Tibial artery (tissue), 4 donors: ENCODE results near the gene MAPK8IP2.

Source experiments
- DNase-seq, 2 donors: peaks; one replicate each; pipeline ENCODE4 v3.0.0-alpha.2; 2019
- H3K27ac ChIP-seq, 2 donors: fragments of 200-600 bp; sonication (generic) in 1 of 2; 1 replicate in 1 of 2; 2 replicates in 1 of 2; pipeline ENCODE4 v1.5.1; 2018 to 2019; ENCODE audit warnings: mild to moderate bottlenecking in 1 of 2
- H3K27me3 ChIP-seq, 2 donors: fragments of 200-600 bp; sonication (generic) in 1 of 2; one replicate each; pipeline versions ENCODE4 v1.5.1 to v1.6.0; 2016 to 2019
- H3K36me3 ChIP-seq, 3 donors: fragments of 200-600 bp; sonication (generic) in 2 of 3; one replicate each; pipeline ENCODE4 v1.5.1; 2016 to 2019; ENCODE audit warnings: mild to moderate bottlenecking in 2 of 3
- H3K4me1 ChIP-seq, 4 donors: fragments of 200-600 bp; sonication (generic) in 2 of 4; 1 replicate in 3 of 4; 2 replicates in 1 of 4; pipeline ENCODE4 v1.5.1; 2016 to 2019
- H3K4me3 ChIP-seq, 2 donors: fragments of 200-600 bp; sonication (generic) in 1 of 2; 1 replicate in 1 of 2; 2 replicates in 1 of 2; pipeline ENCODE4 v1.5.1; 2018 to 2019; ENCODE audit warnings: mild to moderate bottlenecking in 2 of 2
- H3K9me3 ChIP-seq, 3 donors: fragments of 200-600 bp; sonication (generic) in 1 of 3; one replicate each; pipeline ENCODE4 v1.5.1; 2016 to 2019
- intact Hi-C: fragments of 100-400 bp; cut with DNase I; formaldehyde crosslinking; loops from one replicate; pipeline ENCODE4 v1.15.0; 2023; ENCODE audit warnings: low total_unique reads
- TF ChIP-seq, protein P1 (sequence below), 2 experiments: fragments of 200-600 bp in 1 of 2; fragments of 450-650 bp in 1 of 2; IDR thresholded peaks; one replicate each; pipeline ENCODE4 v1.5.1; 2017 to 2019; ENCODE audit warnings: antibody characterized with exemption in 2 of 2, mild to moderate bottlenecking in 1 of 2, moderate library complexity in 1 of 2

The MAPK8IP2 gene

DNA sequence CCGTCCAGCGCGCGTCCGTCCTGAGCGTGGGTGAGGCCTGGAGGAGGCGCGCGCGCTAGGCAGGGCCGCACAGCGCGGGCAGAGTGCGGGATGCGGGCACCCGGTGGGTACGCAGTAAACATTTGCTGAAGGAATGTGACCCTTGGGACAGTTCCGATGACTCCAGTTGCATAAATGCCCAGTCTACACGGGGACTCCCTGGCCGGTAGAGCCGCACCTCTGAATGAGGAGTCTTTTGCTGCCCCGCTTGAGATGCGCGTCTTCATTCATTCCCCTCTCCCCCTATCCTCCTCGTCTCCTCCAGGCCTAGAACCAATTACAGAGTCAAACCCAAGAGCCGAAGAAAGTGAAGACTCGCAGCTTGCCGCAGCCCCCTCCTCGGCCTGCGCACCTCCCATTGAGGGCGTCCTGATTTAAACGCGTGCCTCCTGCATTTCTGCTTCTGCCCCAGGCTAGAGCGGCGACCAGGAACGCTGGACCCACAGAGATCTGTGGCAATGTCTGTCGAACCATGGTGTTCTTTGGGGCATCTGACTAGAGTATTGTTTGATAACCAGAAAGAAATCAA, 17.2 kb upstream of the MAPK8IP2 start:
- H3K4me3 ChIP-seq: peak overlapping the region; percentile 60 to 80
- intact Hi-C loops: loop anchor here (5.0 kb wide), 1 partner anchor 56 kb away; the partner anchor contains the start of gene SCO2
- peak overlapping the region; percentile 83 to 95 for H3K27ac ChIP-seq
- TF ChIP-seq, protein P1, sequence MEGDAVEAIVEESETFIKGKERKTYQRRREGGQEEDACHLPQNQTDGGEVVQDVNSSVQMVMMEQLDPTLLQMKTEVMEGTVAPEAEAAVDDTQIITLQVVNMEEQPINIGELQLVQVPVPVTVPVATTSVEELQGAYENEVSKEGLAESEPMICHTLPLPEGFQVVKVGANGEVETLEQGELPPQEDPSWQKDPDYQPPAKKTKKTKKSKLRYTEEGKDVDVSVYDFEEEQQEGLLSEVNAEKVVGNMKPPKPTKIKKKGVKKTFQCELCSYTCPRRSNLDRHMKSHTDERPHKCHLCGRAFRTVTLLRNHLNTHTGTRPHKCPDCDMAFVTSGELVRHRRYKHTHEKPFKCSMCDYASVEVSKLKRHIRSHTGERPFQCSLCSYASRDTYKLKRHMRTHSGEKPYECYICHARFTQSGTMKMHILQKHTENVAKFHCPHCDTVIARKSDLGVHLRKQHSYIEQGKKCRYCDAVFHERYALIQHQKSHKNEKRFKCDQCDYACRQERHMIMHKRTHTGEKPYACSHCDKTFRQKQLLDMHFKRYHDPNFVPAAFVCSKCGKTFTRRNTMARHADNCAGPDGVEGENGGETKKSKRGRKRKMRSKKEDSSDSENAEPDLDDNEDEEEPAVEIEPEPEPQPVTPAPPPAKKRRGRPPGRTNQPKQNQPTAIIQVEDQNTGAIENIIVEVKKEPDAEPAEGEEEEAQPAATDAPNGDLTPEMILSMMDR (IDR thresholded peaks at IDR 0.05): no peak
- H3K9me3 ChIP-seq: no peaks in the 10 kb centered on the region
- H3K36me3 ChIP-seq: peaks cover 0 to 3% (median 0%) of the 10 kb centered on the region in 3 donors
- DNase-seq: no peak
- H3K27me3 ChIP-seq: peaks cover 0 to 8% of the 10 kb centered on the region in 2 donors
- peaks cover 0 to 29% (median 25%) of the 10 kb centered on the region in 4 donors for H3K4me1 ChIP-seq

DNA sequence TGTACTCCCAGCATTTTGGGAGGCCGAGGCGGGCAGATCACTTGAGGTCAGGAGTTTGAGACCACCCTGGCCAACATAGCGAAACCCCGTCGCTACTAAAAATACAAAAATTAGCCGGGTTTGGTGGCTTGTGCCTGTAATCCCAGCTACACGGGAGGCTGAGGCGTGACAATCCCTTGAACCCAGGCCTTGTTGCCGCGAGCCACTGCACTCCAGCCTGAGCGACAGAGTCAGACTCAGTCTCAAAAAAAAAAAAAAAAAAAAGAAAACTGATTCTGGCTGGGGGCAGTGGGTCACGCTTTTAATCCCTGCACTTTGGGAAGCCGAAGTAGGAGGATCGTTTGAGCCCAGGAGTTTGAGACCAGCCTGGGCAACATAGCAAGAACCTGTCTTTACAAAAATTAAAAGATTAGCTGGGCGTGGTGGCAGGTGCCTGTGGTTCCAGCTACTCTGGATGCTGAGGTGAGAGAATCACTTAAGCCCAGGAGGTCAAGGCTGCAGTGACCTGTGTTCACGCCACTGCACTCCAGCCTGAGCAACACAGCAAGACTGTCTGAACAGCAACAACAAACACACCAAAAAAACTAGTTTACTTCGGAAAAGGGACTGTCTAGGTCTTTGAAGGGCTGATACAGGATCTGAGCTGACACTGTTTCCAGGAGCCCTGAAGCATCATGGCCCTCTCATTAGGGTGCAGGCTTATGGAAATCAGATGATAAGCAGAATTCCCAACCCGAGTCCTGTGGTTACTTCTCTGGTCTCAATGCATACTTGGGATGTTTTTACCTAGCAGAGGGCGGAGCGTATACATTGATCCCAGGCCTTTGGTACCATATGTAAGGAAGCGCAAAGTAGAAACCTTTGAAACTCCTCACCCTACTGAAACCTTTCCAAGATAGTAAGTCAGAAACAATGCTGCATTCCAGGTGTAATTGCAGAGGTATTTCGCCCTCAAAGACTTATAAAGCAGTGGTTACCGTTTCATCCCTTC, 16.2 kb upstream of the MAPK8IP2 start:
- intact Hi-C loops: loop anchor here (5.0 kb wide), 1 partner anchor 57 kb away; the partner anchor contains the start of gene SCO2
- Histone ChIP-seq H3K36me3 (peaks cover 0 to 3% (median 0%) of the 10 kb centered on the region in 3 donors), H3K4me3 (no peak overlapping the region), H3K9me3 (no peaks in the 10 kb centered on the region), H3K4me1 (peaks cover 0 to 26% (median 19%) of the 10 kb centered on the region in 4 donors), H3K27ac (no peak overlapping the region), H3K27me3 (no peaks in the 10 kb centered on the region)
- no peak for DNase-seq
- TF ChIP-seq, protein P1 (IDR thresholded peaks at IDR 0.05): no peak

DNA sequence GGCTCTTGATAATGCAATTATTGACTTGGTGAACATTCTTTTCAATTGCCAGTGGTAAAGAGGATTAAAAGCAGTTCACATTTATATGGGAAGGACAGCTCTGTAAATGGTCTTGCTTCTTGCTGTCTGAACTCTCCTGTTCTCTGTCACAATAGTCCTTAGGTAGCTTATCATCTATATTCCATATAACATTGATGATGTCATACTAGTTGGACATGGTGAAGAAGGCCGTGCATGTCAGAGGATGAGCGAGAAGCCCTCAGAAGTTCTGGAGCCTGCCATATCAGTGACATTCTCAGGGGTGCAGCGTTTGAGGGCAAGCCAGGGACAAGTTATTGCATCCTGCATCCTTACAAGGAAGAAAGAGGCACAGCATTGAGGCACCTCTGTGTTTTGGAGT, 15.4 kb upstream of the MAPK8IP2 start:
- TF ChIP-seq, protein P1 (IDR thresholded peaks at IDR 0.05): no peak
- no peak overlapping the region for H3K4me3 ChIP-seq
- H3K27ac ChIP-seq: no peak overlapping the region
- DNase-seq: no peak
- H3K4me1 ChIP-seq: peaks cover 0 to 26% (median 19%) of the 10 kb centered on the region in 4 donors
- intact Hi-C loops: no loop called here
- H3K27me3 ChIP-seq: no peaks in the 10 kb centered on the region
- H3K36me3 ChIP-seq: peaks cover 0 to under 1% (median 0%) of the 10 kb centered on the region in 3 donors
- H3K9me3 ChIP-seq: no peaks in the 10 kb centered on the region

DNA sequence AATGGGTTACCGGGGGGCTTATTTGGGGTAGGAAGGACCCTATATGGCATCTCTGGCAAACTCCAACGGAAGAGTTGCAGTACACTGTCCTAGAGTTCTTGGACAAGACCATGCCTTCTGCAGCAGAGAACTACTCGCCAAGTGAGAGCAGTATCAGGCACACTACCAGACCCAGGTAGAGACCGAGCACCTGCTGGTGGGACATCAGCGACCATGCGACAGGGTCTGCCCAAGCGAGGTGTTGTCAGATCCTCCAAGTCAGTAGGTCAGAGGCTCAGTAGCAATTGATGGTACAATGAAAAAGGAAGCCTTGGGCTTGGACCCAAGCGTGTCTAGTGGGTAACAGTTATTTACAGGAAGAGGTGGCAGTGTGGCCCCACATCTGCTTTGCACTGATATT, 14.8 kb upstream of the MAPK8IP2 start:
- TF ChIP-seq, protein P1 (IDR thresholded peaks at IDR 0.05): no peak
- Histone ChIP-seq H3K36me3 (no peaks in the 10 kb centered on the region), H3K9me3 (no peaks in the 10 kb centered on the region), H3K27me3 (no peaks in the 10 kb centered on the region), H3K4me1 (peaks cover 0 to 24% (median 19%) of the 10 kb centered on the region in 4 donors), H3K27ac (no peak overlapping the region), H3K4me3 (no peak overlapping the region)
- DNase-seq: no peak
- intact Hi-C loops: no loop called here

DNA sequence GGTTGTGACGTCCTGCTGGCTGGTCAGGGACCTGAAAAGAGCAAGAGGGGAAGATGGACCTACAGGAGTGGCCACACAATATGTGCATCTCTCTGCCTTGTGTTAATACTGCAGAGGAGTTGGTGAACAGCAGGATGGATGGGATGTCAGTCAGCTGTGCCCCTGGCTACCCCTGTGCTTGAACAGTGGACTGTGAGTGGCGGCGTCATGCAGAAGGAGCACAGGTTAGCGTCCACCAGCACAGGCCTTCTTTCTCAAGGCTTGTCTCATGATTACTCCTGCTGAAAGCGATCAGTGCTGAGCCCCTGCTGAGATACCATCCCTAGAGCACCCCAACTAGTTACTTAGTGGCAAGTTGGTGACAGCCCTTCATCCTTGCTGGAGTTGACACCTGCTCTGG, 14.2 kb upstream of the MAPK8IP2 start:
- Histone ChIP-seq H3K36me3 (no peaks in the 10 kb centered on the region), H3K4me3 (no peak overlapping the region), H3K27ac (no peak overlapping the region), H3K27me3 (no peaks in the 10 kb centered on the region), H3K4me1 (peaks cover 0 to 17% (median 14%) of the 10 kb centered on the region in 4 donors), H3K9me3 (no peaks in the 10 kb centered on the region)
- intact Hi-C loops: no loop called here
- no peak for DNase-seq
- TF ChIP-seq, protein P1 (IDR thresholded peaks at IDR 0.05): no peak
